A549 treated with AZD9567 at 1 μM for 4 hours (cell line): Measurements from ENCODE around the gene ZKSCAN8. TPM values are rescaled to one million over a fixed set of nuclear protein-coding genes. Genes with fewer than 3 reads are reported as not detected.

Experiments used
- total RNA-seq: library from RNA; stranded (reverse); fragments of 200-300 nt; extraction: Qiagen RNA extraction; gene quantifications from 5 replicates; pipeline ENCODE4 v1.2.3, GENCODE V29; 2022; ENCODE audit not compliant: insufficient read depth

The ZKSCAN8 gene
- 3.6 to 6.0 TPM (median 5.5 TPM) in 5 replicates for total RNA-seq

DNA sequence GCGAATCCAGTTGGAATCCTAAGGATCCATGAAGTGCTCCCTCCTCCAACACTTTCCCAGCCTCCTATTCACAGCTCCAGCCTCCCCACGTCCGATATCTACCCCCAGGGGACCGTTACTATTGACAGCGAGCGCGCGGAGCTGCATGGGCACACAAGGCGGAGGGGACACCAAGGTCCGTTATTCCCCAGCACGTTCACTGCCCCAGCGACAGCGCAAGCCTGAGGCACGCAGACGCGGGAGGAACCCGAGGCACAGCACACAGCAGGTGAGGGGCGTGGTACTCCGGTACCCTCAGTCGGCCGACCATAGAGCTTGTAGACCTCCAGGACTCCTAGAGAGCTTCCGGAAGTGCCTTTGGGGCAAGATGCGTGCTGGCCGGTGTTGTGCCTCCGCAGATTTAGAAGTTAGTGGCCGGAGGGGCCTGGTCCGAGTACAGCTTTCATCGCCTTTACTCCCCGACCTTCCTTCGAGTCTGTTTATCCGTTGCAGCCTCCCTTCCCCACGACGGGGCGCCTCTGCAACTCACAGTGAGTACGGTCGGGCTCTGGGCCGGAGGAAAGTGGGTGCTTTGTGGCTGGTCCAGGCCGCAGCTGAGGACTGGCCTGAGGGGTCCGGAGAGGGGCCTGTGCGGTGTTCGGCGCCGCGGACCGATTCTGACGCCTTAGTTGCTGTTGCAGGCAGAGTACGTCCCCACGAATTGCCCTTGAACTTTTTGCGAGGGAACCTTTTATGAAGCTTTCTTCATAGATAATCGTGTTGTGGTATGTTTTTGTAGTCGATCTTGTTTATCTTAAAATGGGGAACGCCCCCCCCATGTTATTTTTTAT is at the start of gene ZKSCAN8:
TSS of gene ZKSCAN8 (plus strand) at position 384 of the 830 bp plus-strand sequence. CDS start 6,525 bp downstream, outside the sequence.

GRCh38 chr6:28124350-28124970 is 17.2 kb upstream of the ZKSCAN8 start, which contains the start of gene ZSCAN16:
TSS of gene ZSCAN16 (plus strand) at chr6:28124609. CDS start at chr6:28125444, 835 bp downstream.

Other genes starting within 250 kb of the ZKSCAN8 start
- gene OR2B2, start 229.5 kb upstream of the ZKSCAN8 start, total RNA-seq, result not detected in 5 replicates
- 0.13 to 0.31 TPM (median 0.19 TPM) in 4 of 5 replicates, not detected in the other for gene OR2B6, start 184.6 kb upstream of the ZKSCAN8 start, total RNA-seq
- 0.61 to 0.89 TPM (median 0.70 TPM) in 4 of 5 replicates, not detected in the other for gene ZNF165, start 61.3 kb upstream of the ZKSCAN8 start, total RNA-seq
- gene ZSCAN16, start 17.3 kb upstream of the ZKSCAN8 start, total RNA-seq, result 4.1 to 5.4 TPM (median 4.5 TPM) in 5 replicates
- 5.7 to 11.4 TPM (median 7.5 TPM) in 5 replicates for gene ZSCAN9, start 83.4 kb downstream of the ZKSCAN8 start, total RNA-seq
- gene ZKSCAN4, start 110.4 kb downstream of the ZKSCAN8 start, total RNA-seq, result 2.3 to 3.6 TPM (median 2.4 TPM) in 5 replicates
- not detected in 5 replicates for gene NKAPL, start 117.4 kb downstream of the ZKSCAN8 start, total RNA-seq
- gene ZSCAN26, start 125.3 kb downstream of the ZKSCAN8 start, total RNA-seq, result 4.2 to 13.2 TPM (median 4.8 TPM) in 5 replicates
- gene PGBD1, start 139.7 kb downstream of the ZKSCAN8 start, total RNA-seq, result 4.5 to 6.3 TPM (median 5.6 TPM) in 5 replicates
- 1.4 to 2.0 TPM (median 1.7 TPM) in 4 of 5 replicates, not detected in the other for gene ZSCAN31, start 194.3 kb downstream of the ZKSCAN8 start, total RNA-seq
- gene ZKSCAN3, start 208.1 kb downstream of the ZKSCAN8 start, total RNA-seq, result 1.5 to 3.3 TPM (median 1.6 TPM) in 5 replicates